ENCODE data around the gene SENP6. TPM values are rescaled to one million over a fixed set of nuclear protein-coding genes. Genes with fewer than 3 reads are reported as not detected.

SENP6 gene
- total RNA-seq, 1 donor from 2014 or later = 81.7 TPM

- H3K4me3 Mint-ChIP-seq = no peak overlapping the region
- peaks cover 4% of the 10 kb centered on the region for H3K27me3 Mint-ChIP-seq (ENCODE audit: insufficient read depth)
- H3K27ac Mint-ChIP-seq = no peak overlapping the region
- DNase-seq (ENCODE audit: low spot score) = no peak
- intact Hi-C loops (cut with micrococcal nuclease) = no loop called here
- no peaks in the 10 kb centered on the region for H3K9me3 Mint-ChIP-seq
- H3K4me1 Mint-ChIP-seq (ENCODE audit: low read depth) = no peaks in the 10 kb centered on the region
- no peaks in the 10 kb centered on the region for H3K36me3 Mint-ChIP-seq (ENCODE audit: low read depth)
Observed at GRCh38 chr6:75766387-75766786, 164.7 kb downstream of the SENP6 start.

Other genes starting within 250 kb of the SENP6 start
- not detected in 2 replicates for gene FILIP1, start 108.1 kb upstream of the SENP6 start, total RNA-seq
- gene MYO6, start 147.4 kb downstream of the SENP6 start, total RNA-seq = 0.37 and 0.83 TPM in 2 replicates